Measurements from ENCODE around the gene B9D2.

B9D2 gene

GRCh38 chr19:41325947-41326706 is 37.8 kb downstream of the B9D2 start:
- DNase-seq = no peak

DNA sequence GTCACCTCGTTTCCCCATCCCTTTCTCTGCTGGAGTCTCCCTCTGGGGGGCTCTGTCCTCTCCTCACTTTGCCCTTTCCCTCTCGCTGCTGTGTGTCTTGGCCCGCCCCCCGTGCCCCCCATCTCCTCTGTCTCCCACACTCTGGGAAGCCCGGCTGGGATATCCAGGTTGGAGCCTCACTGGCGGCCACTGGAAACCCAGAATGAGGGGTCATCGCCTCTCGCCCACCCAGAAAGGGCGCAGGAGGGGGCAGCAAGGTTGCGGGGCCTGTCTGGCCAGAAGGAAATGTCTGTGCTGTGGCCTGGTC is 38.4 kb downstream of the B9D2 start:
- DNase-seq = no peak

DNA sequence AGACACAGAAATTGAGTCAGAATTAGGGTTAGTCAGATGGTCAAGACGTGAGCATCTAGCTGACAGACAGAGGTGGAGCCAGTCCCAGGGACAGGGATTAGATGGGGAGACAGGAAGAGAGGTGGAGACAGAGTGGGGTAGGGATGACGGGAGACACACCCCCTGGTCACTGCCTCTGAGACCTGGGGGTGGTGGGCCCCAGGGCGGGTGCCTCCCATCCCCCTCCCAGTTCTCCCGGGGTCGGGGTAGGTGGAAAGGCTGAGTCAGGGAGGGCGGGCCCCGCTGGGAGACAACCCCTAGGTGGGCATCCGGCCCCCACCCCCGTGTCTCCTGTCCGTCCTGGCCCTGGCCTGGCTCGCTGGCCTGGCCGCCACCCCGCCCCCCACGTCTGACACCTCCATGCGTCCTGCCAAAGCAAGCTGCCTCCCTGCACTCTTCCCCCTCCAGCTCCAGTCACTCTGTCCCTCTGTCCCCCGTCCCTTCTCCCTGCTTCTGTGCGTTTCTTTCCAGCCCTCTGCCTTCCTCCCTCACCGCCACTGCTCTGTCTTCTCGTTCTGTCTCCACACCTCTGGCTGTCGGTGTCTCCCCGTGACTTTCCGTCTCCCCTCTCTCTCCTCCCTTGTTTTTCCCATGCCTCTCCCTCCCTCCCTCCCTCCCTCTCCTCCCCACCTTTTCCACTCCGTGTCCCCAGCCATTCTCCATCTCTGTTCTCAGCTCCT is 38.9 kb downstream of the B9D2 start:
- no peak for DNase-seq

- no peak for DNase-seq
Measured at GRCh38 chr19:41324231-41324702, 39.7 kb downstream of the B9D2 start.

DNA sequence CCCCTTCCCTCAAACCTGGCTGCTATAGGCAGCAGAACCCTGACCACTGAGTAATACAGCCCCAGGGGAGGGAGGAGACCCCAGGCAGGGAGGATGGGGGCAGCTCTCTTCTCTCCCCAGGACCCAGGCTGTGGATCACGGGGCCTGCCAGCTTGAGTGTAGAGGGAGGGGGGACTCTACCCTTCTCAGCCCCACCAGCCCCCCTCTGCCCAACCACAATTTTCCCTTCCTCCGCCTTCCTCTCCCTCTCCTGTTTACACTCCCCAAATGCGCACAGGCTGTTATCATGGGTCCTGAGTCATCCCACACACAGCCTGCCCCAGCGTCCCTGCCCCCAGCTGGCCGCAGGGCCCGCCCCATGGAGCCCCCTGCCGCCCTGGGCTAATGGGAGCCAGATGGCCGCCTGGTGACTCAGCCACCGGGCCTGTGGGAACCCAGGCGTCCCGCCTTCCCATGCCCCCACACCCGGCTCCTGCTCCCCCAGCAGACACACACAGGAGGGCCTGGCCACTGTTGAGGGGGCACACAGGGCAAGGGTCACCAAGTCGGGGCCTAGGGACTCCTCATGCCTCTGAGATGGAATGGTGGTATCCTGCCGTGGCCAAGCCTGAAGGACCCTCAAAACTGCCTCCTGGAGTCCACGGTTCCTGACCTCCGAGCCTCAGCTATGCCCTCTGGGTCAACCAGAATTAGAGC is 40.4 kb downstream of the B9D2 start:
- peak; percentile 88 for DNase-seq

- DNase-seq = no peak
Measured at GRCh38 chr19:41323023-41323422, 40.9 kb downstream of the B9D2 start.

GRCh38 chr19:41322451-41322850 is 41.5 kb downstream of the B9D2 start:
- no peak for DNase-seq

DNA sequence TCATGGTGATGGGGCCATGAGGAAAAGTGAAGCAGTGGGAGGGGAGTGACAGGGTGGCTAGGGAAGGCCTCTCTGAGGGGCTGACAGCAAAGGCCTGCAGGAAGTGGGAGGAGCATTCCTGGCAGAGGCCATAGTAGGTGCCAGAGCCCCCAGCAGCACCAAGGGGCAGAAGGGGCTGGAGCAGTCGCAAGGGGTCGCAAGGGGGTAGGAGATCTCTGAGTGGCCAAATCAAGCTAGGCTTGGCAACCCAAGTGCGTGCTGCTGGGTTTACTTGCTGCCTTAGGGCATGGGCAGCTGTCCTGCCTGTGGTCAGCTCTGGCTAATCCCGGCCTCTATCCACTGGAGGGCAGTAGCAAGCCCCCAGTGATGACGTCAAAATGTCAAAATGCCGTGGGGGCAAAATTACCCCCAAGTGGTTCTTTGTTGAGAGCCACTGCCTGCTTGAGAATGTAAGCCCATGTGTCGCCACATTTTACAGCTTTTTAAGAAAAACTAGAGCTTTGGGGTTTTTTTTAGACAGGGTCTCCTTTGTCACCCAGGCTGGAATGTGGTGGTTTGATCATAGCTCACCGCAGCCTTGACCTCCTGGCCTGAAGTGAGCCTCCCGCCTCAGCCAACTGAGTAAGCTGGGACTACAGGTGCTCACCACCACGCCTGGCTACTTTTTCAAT is 42.2 kb downstream of the B9D2 start:
- no peak for DNase-seq

DNA sequence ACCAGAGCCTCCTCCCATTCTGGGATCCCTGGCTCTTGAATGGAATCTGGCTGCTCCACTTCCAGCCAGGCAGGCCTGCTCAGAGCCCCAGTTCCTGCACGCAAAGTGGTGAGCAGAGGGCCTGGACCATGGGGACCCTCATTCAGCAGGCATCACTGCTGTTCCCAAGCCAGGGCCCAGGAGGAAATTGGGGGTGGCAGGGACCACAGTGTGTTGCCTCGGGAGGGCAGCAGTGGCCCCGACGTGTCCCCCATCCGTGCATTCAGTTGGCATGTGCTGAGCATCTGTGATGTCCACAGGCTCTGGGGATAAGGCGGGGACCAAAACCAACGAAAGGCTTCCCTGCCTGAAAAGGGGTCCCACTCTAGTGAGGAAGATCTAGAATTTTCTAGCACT is 42.7 kb downstream of the B9D2 start:
- no peak for DNase-seq

- no peak for DNase-seq
Measured at GRCh38 chr19:41320568-41320967, 43.4 kb downstream of the B9D2 start.

DNA sequence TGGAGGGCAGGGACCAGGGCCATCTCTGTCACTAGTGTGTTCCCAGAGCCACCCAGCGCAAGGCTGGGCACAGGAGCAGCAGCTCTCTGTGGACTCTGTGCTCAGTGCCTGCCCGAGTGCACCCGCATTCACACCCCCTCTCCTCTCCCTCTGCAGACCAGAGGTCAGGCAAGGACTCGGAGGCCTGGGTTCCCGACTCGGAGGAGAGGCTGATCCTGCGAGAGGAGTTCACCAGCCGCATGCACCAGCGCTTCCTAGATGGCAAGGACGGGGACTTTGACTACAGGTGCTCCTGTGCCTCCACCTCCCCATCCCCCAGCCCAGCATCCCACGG is 43.8 kb downstream of the B9D2 start:
- no peak for DNase-seq

GRCh38 chr19:41319500-41320184 is 44.3 kb downstream of the B9D2 start:
- DNase-seq = no peak

DNA sequence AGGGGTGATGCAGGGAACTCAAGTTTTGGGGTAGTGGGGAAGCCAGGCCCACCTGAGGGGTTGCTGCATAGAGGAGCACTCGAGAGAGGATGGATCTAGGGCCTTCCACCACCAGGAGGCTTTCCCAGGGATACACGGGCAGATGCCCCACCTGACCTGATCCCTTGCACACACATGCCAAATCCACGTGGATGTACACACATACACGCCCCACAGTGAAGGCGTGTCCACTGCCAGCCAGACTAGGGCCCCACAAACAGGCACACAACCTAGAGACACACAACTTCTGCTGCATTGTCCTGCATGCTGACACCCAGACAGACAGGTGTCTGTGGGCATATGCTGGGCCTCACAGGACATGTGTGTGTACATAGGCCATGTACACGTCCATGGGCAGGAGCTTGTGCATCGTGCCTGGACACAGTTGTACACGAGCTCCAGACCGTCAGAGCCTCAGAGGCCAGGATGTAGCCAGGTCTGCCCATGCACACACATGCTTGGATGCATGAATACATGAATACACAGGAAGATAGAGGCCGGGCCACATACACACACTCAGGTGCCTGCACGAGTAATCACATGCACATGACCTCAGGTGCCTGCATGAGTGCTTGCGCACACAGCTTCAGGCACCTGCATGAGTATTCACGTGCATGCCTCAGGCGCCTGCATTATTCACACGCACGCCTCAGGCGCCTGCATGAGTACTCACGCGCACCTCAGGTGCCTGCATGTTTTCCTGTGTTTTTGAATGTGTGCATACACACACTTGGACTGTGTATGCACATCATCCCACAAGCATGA is 45.1 kb downstream of the B9D2 start:
- no peak for DNase-seq

DNA sequence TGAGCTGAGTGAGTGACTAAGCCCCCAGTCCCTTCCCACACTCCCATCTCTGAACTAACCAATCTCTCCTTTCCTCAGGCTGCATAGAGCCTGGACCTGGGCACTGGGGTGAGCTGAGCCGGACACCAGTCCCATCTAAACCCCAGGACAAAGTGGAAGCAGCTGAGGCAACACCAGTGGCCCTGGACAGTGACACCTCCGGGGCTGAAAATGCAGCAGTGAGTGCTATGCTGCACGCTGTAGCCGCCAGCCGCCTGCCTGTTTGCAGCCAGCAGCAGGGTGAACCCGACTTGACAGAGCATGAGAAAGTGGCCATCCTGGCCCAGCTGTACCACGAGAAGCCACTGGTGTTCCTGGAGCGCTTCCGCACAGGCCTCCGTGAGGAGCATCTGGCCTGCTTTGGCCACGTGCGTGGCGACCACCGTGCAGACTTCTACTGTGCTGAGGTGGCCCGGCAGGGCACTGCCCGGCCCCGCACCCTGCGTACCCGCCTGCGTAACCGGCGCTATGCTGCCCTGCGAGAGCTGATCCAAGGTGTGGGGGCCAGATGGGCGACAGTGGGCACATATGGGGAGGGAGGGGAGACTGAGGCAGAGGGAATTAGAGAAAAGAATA is 47.5 kb downstream of the B9D2 start:
- no peak for DNase-seq

DNA sequence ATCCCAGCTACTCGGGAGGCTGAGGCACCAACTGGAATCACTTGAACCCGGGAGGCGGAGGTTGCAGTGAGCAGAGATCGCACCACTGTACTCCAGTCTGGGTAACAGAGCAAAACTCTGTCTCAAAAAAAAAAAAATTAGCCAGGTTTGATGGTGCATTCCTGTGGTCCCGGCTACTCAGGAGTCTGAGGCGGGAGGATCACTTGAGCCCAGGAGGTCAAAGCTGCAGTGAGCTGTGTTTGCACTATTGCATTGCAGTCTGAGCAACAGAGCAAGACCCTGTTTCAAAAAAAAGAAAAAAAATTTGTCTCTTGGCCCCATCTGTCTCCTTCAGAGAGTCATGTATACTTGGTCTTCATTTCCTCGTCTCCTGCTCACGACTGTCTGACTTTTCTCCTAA is 52.3 kb downstream of the B9D2 start:
- no peak for DNase-seq

DNA sequence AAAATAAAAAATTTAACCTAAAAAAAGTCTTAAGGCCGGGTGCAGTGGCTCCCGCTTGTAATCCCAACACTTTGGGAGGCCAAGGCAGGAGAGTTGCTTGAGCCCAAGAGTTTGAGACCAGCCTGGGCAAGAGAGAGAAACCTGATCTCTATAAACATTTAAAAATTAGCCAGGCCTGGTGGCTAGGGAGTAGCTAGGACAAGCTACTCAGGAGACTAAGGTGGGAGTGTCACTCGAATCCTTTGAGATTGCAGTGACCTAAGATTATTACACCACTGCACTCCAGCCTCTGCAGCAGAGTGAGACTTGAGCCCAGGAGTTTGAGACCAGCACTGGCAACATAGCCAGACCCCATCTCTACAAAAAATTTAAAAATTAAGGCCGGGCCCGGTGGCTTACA is 52.9 kb downstream of the B9D2 start:
- no peak for DNase-seq

DNA sequence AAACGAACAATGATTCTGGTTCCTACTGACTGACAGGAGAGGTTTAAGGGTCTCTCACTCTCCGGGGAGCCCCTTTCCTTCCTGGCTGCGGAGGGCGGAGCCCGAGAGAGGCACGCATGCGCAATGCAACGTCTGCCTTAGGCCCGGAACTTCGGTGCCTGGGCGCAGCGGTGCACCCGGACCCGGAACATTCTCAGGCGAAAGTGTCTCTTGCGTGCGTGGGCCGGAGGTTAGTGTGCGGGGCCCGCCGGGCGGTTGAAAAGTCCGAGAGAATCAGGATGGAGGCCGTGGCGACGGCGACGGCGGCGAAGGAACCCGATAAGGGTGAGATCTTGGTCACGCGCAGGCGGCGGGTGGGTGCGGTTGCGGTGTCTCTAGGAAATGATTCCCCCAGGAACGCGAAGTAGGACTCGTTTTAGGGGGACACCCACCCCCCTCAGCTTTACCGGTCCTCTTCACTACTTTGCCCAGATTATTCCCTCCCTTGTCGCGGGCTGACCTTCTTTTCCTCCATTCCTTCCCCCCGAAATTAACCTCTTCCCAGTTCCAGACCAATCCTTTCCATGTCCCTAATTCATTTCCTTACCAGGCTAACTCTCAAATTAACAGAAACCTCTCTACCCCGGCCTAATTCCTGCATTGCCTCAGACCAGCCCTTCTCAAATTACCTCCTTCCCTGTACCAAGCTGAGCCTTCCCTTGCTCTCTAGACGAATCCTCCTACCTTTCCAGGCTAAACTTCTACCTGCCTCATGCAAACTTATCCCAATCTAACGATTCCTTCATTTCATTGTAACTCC is 53.7 kb downstream of the B9D2 start, which contains the start of gene CCDC97:
Gene CCDC97, plus strand, starts transcription at position 140 of the 799 bp plus-strand sequence. Its CDS starts 139 bp downstream, at position 279.
- DNase-seq = peak; percentile 78

GRCh38 chr19:41309180-41310032 is 54.5 kb downstream of the B9D2 start:
- DNase-seq = no peak

DNA sequence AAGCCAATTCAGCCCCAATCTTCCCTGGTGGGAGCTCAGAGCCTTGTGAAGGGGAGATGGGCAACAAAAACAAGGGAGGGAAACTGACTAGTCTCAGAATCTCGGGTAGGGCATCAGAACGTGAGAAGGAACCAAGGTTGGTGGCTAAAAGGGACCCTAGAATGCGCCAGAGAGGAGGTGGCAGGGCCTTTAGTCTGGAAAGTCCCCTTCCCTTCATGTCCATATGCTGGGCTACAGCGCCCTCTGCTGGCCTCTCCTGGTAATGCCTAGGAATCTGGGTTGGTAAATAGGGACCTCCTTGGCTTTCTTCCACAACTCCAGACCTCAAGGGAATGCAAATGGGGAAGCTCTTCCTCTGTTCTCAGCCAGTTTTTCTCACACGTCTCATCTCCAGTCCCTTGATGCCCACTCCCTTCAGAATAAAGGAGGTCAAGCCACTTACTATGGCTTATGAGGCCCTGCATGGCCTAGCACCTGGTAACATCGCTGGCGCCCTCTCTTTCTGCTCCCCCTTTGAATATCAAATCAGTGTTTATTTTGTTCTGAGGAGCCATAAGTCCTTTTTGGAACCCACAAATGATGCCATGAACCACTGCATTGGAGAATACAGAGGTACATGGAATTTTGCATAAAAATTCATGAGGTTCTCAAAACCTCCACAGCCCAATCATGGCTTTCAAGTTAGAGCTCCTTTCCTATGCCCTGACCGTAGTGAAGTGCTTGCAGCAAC is 55.3 kb downstream of the B9D2 start:
- peak; percentile 77 for DNase-seq
